Breast epithelium (tissue), 4 donors: ENCODE measurements around the gene RGMA. TPM values are rescaled to one million over a fixed set of nuclear protein-coding genes. Genes with fewer than 3 reads are reported as not detected.

Source experiments
- DNase-seq, 2 donors: peaks; one replicate each; pipeline ENCODE4 v3.0.0-alpha.2; 2019; ENCODE audit warnings: low spot score in 2 of 2
- H3K27ac ChIP-seq, 2 donors: fragments of 200-600 bp; sonication (generic) in 1 of 2; one replicate each; pipeline ENCODE4 v1.5.1; 2016 to 2019; ENCODE audit warnings: mild to moderate bottlenecking in 1 of 2
- H3K27me3 ChIP-seq, 2 donors: fragments of 200-600 bp; sonication (generic) in 1 of 2; one replicate each; pipeline versions ENCODE4 v1.5.1 to v1.6.0; 2017 to 2019; ENCODE audit warnings: control low read depth in 1 of 2, mild to moderate bottlenecking in 1 of 2
- H3K36me3 ChIP-seq: fragments of 200-600 bp; one replicate; pipeline ENCODE4 v1.5.1; 2019
- H3K4me1 ChIP-seq, 2 donors: fragments of 200-600 bp; sonication (generic); one replicate each; pipeline ENCODE4 v1.5.1; 2016 to 2019; ENCODE audit warnings: control low read depth in 1 of 2
- H3K4me3 ChIP-seq, 3 donors: fragments of 200-600 bp; sonication (generic); 1 replicate in 2 of 3; 2 replicates in 1 of 3; pipeline ENCODE4 v1.5.1; 2016 to 2019; ENCODE audit warnings: mild to moderate bottlenecking in 3 of 3, moderate library complexity in 2 of 3
- H3K9me3 ChIP-seq, 2 donors: fragments of 200-600 bp; sonication (generic) in 1 of 2; one replicate each; pipeline ENCODE4 v1.5.1; 2016 to 2019; ENCODE audit warnings: control low read depth in 1 of 2
- POLR2A ChIP-seq: fragments of 450-650 bp; IDR thresholded peaks from one replicate; pipeline ENCODE4 v1.6.1; 2016; ENCODE audit warnings: antibody characterized with exemption, mild to moderate bottlenecking, moderate library complexity
- POLR2AphosphoS5 ChIP-seq, 3 donors: sonication (generic); formaldehyde crosslinking; IDR thresholded peaks; one replicate each; pipeline ENCODE4 v1.6.1; 2017; ENCODE audit warnings: antibody characterized with exemption in 3 of 3
- intact Hi-C: fragments of 100-400 bp; cut with DNase I; formaldehyde crosslinking; loops from one replicate; pipeline ENCODE4 v1.15.1; 2023; ENCODE audit warnings: low total_unique reads
- total RNA-seq, 3 donors: library from RNA; depleted of rRNA; stranded (reverse); fragments of >200 nt; gene quantifications; one replicate each; pipeline ENCODE4 v1.1.0, GENCODE V29; 2016
- TF ChIP-seq, protein P1 (sequence below), 3 donors: fragments of 450-650 bp; IDR thresholded peaks; one replicate each; pipeline ENCODE4 v1.5.1; 2016 to 2017; ENCODE audit warnings: antibody characterized with exemption in 3 of 3, mild to moderate bottlenecking in 3 of 3, moderate library complexity in 3 of 3

Gene RGMA
- total RNA-seq, 3 donors from 2014 or later, result 9.7 to 17.7 (median 14.4) TPM

- Histone ChIP-seq H3K36me3 (peaks cover 6% of the 10 kb centered on the region), H3K4me1 (peaks cover 21 to 34% of the 10 kb centered on the region in 2 donors)
- no peak for DNase-seq
These were observed 39.8 kb downstream of the RGMA start for GRCh38 chr15:93049233-93049632.

DNA sequence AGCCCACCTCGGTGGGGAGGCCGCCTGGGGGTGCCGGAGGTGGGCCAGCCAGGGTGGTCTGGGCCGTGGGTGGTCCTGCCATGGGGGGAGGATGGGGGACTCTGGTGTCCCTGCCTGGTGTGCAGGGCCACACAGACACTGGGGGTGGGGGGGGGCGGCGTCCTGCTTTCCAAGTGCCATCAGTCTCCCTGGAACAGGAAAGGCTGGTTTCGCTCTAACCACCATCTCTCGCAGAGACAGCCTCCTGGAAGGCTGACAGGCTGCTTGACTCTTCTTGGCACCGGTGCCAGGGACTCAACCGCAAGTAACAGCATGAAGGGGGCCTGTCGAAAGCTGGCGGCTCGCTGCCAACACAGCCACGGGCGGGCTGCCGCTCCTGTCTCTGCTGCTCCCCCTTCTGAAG, 40.3 kb downstream of the RGMA start:
- peak in 1 of 2 donors; percentile 63 for DNase-seq
- TF ChIP-seq, protein P1, sequence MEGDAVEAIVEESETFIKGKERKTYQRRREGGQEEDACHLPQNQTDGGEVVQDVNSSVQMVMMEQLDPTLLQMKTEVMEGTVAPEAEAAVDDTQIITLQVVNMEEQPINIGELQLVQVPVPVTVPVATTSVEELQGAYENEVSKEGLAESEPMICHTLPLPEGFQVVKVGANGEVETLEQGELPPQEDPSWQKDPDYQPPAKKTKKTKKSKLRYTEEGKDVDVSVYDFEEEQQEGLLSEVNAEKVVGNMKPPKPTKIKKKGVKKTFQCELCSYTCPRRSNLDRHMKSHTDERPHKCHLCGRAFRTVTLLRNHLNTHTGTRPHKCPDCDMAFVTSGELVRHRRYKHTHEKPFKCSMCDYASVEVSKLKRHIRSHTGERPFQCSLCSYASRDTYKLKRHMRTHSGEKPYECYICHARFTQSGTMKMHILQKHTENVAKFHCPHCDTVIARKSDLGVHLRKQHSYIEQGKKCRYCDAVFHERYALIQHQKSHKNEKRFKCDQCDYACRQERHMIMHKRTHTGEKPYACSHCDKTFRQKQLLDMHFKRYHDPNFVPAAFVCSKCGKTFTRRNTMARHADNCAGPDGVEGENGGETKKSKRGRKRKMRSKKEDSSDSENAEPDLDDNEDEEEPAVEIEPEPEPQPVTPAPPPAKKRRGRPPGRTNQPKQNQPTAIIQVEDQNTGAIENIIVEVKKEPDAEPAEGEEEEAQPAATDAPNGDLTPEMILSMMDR (IDR thresholded peaks at IDR 0.05), result no peak
- no peak for TF ChIP-seq POLR2A
- no peak for TF ChIP-seq POLR2AphosphoS5 (IDR thresholded peaks at IDR 0.05)
- peaks cover 5 to 6% of the 10 kb centered on the region in 2 donors for H3K9me3 ChIP-seq
- intact Hi-C loops, result no loop called here
- H3K4me3 ChIP-seq, result peak overlapping the region in 1 of 3 donors; percentile 44
- H3K27me3 ChIP-seq, result no peaks in the 10 kb centered on the region
- H3K36me3 ChIP-seq, result peaks cover 6% of the 10 kb centered on the region
- H3K4me1 ChIP-seq, result peaks cover 21 to 34% of the 10 kb centered on the region in 2 donors
- peak overlapping the region in 1 of 2 donors; percentile 52 for H3K27ac ChIP-seq

More at GRCh38 chr15:93049233-93049632, 39.8 kb downstream of the RGMA start:
- H3K27me3 ChIP-seq, result no peaks in the 10 kb centered on the region
- TF ChIP-seq, protein P1 (IDR thresholded peaks at IDR 0.05), result no peak
- no peak for TF ChIP-seq POLR2A
- TF ChIP-seq POLR2AphosphoS5 (IDR thresholded peaks at IDR 0.05), result no peak
- intact Hi-C loops, result no loop called here
- H3K4me3 ChIP-seq, result peak overlapping the region in 1 of 3 donors; percentile 44
- peak overlapping the region in 1 of 2 donors; percentile 52 for H3K27ac ChIP-seq
- H3K9me3 ChIP-seq, result peaks cover 5 to 6% of the 10 kb centered on the region in 2 donors

DNA sequence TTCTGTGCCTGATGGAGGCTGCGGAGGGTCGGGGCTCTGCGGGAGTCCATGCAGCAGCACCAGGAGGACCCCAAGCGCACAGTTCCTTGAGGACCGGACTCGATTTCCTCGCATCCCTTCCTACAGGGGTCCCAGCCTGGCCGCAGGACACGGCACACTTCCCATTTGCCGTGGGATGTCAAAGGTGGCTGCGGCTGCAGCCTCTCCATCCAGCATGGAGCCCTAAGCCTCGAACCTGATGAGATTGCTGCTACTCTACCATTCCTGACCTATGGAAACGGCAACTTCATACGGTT, 40.6 kb downstream of the RGMA start:
- peaks cover 6% of the 10 kb centered on the region for H3K36me3 ChIP-seq
- H3K9me3 ChIP-seq, result peaks cover 5 to 6% of the 10 kb centered on the region in 2 donors
- DNase-seq, result no peak
- peaks cover 21 to 34% of the 10 kb centered on the region in 2 donors for H3K4me1 ChIP-seq
- intact Hi-C loops, result no loop called here
- TF ChIP-seq, protein P1 (IDR thresholded peaks at IDR 0.05), result no peak
- TF ChIP-seq POLR2AphosphoS5 (IDR thresholded peaks at IDR 0.05), result no peak
- no peak for TF ChIP-seq POLR2A
- H3K27ac ChIP-seq, result peak overlapping the region in 1 of 2 donors; percentile 52
- no peaks in the 10 kb centered on the region for H3K27me3 ChIP-seq
- peak overlapping the region in 1 of 3 donors; percentile 44 for H3K4me3 ChIP-seq

DNA sequence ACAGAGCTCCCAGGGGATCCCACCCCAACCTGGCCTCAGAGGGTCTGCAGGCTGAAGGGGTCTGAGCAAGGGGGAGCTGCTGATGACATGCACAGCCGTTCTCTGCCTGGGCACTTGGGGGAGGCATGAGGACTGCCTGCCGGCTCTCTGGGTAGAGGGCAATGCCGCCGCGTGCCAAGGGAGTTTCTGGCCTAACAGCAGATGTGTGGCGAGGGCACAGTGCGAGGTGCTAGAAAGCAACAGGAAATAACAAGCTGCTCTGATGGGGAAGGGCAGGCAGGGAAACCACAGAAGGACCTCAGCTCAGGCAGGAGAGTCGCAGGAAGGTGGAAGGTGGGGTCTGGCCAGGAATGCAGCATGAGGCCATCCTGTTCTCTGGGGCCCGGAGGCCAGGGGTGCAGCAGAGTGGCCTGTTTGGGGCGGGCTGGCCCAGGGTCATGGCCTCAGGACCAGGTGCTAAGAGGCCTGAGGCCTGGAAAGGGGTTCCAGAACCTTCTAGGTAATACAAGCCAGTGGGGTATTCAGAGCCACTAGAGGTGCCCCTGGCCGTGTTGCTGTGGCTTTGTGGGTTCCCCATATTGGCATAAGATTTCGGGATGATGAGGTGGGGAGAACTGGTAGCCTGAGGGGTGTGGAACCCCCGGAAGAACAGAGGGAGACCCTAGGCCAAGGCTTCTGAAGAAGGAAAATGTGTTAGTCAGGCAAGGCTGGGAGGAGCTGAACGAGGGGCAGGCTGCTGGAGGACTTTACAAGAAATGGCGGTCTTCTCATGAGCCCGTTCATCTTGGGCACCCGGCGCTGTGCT, 41.2 kb downstream of the RGMA start:
- Histone ChIP-seq H3K4me3 (no peak overlapping the region), H3K9me3 (peaks cover 5 to 6% of the 10 kb centered on the region in 2 donors), H3K36me3 (peaks cover 6% of the 10 kb centered on the region), H3K27me3 (no peaks in the 10 kb centered on the region), H3K4me1 (peaks cover 21 to 34% of the 10 kb centered on the region in 2 donors), H3K27ac (peak overlapping the region; percentile 13 to 52)
- intact Hi-C loops, result no loop called here
- no peak for TF ChIP-seq POLR2A
- TF ChIP-seq, protein P1 (IDR thresholded peaks at IDR 0.05), result no peak
- DNase-seq, result no peak

DNA sequence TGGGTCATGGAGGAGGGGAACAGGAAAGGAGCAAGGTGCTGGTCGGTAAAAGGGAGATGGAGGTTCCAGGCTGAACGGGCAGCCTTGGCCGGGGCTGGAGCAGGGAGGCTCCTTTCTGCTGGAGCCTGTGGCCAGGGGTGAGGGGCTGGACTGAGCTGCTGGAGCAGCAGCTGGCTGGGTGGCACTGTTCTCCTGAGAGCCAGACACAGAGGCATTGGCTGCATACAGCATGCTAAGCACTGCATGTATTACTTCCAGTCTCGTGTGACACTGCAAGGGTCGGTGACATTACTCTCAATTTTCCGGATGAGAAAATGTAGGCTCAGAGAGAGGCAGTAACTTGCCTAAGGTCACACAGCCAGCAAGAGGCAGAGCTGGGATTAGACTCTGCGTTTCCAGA, 42.3 kb downstream of the RGMA start:
- H3K27ac ChIP-seq, result no peak overlapping the region
- H3K36me3 ChIP-seq, result peaks cover 6% of the 10 kb centered on the region
- H3K4me1 ChIP-seq, result peaks cover 21 to 34% of the 10 kb centered on the region in 2 donors
- TF ChIP-seq, protein P1 (IDR thresholded peaks at IDR 0.05), result no peak
- TF ChIP-seq POLR2AphosphoS5 (IDR thresholded peaks at IDR 0.05) (no peak), POLR2A (no peak)
- peaks cover 5 to 6% of the 10 kb centered on the region in 2 donors for H3K9me3 ChIP-seq
- H3K4me3 ChIP-seq, result no peak overlapping the region
- intact Hi-C loops, result no loop called here
- H3K27me3 ChIP-seq, result no peaks in the 10 kb centered on the region
- DNase-seq, result no peak
